Measurements from ENCODE around the gene ORC3.

Gene ORC3

GRCh38 chr6:87702589-87702945, 112.6 kb downstream of the ORC3 start (continued):
- TF ChIP-seq, protein P1, sequence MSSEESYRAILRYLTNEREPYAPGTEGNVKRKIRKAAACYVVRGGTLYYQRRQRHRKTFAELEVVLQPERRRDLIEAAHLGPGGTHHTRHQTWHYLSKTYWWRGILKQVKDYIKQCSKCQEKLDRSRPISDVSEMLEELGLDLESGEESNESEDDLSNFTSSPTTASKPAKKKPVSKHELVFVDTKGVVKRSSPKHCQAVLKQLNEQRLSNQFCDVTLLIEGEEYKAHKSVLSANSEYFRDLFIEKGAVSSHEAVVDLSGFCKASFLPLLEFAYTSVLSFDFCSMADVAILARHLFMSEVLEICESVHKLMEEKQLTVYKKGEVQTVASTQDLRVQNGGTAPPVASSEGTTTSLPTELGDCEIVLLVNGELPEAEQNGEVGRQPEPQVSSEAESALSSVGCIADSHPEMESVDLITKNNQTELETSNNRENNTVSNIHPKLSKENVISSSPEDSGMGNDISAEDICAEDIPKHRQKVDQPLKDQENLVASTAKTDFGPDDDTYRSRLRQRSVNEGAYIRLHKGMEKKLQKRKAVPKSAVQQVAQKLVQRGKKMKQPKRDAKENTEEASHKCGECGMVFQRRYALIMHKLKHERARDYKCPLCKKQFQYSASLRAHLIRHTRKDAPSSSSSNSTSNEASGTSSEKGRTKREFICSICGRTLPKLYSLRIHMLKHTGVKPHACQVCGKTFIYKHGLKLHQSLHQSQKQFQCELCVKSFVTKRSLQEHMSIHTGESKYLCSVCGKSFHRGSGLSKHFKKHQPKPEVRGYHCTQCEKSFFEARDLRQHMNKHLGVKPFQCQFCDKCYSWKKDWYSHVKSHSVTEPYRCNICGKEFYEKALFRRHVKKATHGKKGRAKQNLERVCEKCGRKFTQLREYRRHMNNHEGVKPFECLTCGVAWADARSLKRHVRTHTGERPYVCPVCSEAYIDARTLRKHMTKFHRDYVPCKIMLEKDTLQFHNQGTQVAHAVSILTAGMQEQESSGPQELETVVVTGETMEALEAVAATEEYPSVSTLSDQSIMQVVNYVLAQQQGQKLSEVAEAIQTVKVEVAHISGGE (tag by site-specific recombination; conservative IDR thresholded peaks at IDR 0.05; ENCODE audit: low read depth): no peak
- TF ChIP-seq TRIM28 (IDR thresholded peaks at IDR 0.05; ENCODE audit: borderline replicate concordance, low read length): peak; percentile 71; the same call in 1 of the 2 replicates
- TF ChIP-seq ZNF544 (tag by site-specific recombination; IDR thresholded peaks at IDR 0.05): no peak
- TF ChIP-seq ZNF24 (tag by site-specific recombination; IDR thresholded peaks at IDR 0.05): peak; percentile 51; the same call in 1 of the 2 replicates
- TF ChIP-seq ZNF792 (tag by site-specific recombination; IDR thresholded peaks at IDR 0.05): no peak
- peak; percentile 8 for TF ChIP-seq ZNF660 (tag by site-specific recombination; IDR thresholded peaks at IDR 0.05)
- TF ChIP-seq KLF8 (tag by site-specific recombination; IDR thresholded peaks at IDR 0.05): no peak
- TF ChIP-seq, protein P2, sequence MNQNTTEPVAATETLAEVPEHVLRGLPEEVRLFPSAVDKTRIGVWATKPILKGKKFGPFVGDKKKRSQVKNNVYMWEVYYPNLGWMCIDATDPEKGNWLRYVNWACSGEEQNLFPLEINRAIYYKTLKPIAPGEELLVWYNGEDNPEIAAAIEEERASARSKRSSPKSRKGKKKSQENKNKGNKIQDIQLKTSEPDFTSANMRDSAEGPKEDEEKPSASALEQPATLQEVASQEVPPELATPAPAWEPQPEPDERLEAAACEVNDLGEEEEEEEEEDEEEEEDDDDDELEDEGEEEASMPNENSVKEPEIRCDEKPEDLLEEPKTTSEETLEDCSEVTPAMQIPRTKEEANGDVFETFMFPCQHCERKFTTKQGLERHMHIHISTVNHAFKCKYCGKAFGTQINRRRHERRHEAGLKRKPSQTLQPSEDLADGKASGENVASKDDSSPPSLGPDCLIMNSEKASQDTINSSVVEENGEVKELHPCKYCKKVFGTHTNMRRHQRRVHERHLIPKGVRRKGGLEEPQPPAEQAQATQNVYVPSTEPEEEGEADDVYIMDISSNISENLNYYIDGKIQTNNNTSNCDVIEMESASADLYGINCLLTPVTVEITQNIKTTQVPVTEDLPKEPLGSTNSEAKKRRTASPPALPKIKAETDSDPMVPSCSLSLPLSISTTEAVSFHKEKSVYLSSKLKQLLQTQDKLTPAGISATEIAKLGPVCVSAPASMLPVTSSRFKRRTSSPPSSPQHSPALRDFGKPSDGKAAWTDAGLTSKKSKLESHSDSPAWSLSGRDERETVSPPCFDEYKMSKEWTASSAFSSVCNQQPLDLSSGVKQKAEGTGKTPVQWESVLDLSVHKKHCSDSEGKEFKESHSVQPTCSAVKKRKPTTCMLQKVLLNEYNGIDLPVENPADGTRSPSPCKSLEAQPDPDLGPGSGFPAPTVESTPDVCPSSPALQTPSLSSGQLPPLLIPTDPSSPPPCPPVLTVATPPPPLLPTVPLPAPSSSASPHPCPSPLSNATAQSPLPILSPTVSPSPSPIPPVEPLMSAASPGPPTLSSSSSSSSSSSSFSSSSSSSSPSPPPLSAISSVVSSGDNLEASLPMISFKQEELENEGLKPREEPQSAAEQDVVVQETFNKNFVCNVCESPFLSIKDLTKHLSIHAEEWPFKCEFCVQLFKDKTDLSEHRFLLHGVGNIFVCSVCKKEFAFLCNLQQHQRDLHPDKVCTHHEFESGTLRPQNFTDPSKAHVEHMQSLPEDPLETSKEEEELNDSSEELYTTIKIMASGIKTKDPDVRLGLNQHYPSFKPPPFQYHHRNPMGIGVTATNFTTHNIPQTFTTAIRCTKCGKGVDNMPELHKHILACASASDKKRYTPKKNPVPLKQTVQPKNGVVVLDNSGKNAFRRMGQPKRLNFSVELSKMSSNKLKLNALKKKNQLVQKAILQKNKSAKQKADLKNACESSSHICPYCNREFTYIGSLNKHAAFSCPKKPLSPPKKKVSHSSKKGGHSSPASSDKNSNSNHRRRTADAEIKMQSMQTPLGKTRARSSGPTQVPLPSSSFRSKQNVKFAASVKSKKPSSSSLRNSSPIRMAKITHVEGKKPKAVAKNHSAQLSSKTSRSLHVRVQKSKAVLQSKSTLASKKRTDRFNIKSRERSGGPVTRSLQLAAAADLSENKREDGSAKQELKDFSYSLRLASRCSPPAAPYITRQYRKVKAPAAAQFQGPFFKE (tag by site-specific recombination; IDR thresholded peaks at IDR 0.05; ENCODE audit: borderline replicate concordance): no peak
- no peak for TF ChIP-seq ZNF391 (tag by site-specific recombination; IDR thresholded peaks at IDR 0.05; ENCODE audit: borderline replicate concordance, low read depth)
- TF ChIP-seq ZNF184 (tag by site-specific recombination; IDR thresholded peaks at IDR 0.05): no peak
- no peak for TF ChIP-seq SP3 (tag by site-specific recombination; IDR thresholded peaks at IDR 0.05)
- TF ChIP-seq, protein P3, sequence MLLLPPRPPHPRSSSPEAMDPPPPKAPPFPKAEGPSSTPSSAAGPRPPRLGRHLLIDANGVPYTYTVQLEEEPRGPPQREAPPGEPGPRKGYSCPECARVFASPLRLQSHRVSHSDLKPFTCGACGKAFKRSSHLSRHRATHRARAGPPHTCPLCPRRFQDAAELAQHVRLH (tag by site-specific recombination; IDR thresholded peaks at IDR 0.05): no peak; the same call in 1 of the 2 replicates
- TF ChIP-seq, protein P4, sequence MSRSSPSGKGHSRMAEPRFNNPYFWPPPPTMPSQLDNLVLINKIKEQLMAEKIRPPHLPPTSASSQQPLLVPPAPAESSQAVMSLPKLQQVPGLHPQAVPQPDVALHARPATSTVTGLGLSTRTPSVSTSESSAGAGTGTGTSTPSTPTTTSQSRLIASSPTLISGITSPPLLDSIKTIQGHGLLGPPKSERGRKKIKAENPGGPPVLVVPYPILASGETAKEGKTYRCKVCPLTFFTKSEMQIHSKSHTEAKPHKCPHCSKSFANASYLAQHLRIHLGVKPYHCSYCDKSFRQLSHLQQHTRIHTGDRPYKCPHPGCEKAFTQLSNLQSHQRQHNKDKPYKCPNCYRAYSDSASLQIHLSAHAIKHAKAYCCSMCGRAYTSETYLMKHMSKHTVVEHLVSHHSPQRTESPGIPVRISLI (tag by site-specific recombination; IDR thresholded peaks at IDR 0.05): no peak; the same call in 1 of the 2 replicates
- no peak for TF ChIP-seq ZNF514 (tag by site-specific recombination; IDR thresholded peaks at IDR 0.05)
- peak; percentile 47; the same call in 1 of the 2 replicates for TF ChIP-seq ZNF10 (tag by site-specific recombination; IDR thresholded peaks at IDR 0.05)
- no peak for TF ChIP-seq ZNF146 (tag by site-specific recombination; IDR thresholded peaks at IDR 0.05)
- peak; percentile 56; the same call in 1 of the 2 replicates for TF ChIP-seq IKZF3 (tag by site-specific recombination; IDR thresholded peaks at IDR 0.05)
- TF ChIP-seq BCL6B (tag by site-specific recombination; IDR thresholded peaks at IDR 0.05): no peak
- no peak for TF ChIP-seq ZNF292 (tag by site-specific recombination; IDR thresholded peaks at IDR 0.05; ENCODE audit: borderline replicate concordance, low read depth)
- TF ChIP-seq INSM2 (tag by site-specific recombination; IDR thresholded peaks at IDR 0.05): no peak
- TF ChIP-seq, protein P5, sequence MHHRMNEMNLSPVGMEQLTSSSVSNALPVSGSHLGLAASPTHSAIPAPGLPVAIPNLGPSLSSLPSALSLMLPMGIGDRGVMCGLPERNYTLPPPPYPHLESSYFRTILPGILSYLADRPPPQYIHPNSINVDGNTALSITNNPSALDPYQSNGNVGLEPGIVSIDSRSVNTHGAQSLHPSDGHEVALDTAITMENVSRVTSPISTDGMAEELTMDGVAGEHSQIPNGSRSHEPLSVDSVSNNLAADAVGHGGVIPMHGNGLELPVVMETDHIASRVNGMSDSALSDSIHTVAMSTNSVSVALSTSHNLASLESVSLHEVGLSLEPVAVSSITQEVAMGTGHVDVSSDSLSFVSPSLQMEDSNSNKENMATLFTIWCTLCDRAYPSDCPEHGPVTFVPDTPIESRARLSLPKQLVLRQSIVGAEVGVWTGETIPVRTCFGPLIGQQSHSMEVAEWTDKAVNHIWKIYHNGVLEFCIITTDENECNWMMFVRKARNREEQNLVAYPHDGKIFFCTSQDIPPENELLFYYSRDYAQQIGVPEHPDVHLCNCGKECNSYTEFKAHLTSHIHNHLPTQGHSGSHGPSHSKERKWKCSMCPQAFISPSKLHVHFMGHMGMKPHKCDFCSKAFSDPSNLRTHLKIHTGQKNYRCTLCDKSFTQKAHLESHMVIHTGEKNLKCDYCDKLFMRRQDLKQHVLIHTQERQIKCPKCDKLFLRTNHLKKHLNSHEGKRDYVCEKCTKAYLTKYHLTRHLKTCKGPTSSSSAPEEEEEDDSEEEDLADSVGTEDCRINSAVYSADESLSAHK (tag by site-specific recombination; IDR thresholded peaks at IDR 0.05): no peak
- TF ChIP-seq, protein P6, sequence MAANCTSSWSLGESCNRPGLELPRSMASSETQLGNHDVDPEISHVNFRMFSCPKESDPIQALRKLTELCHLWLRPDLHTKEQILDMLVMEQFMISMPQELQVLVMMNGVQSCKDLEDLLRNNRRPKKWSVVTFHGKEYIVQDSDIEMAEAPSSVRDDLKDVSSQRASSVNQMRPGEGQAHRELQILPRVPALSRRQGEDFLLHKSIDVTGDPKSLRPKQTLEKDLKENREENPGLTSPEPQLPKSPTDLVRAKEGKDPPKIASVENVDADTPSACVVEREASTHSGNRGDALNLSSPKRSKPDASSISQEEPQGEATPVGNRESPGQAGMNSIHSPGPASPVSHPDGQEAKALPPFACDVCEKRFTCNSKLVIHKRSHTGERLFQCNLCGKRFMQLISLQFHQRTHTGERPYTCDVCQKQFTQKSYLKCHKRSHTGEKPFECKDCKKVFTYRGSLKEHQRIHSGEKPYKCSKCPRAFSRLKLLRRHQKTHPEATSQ (tag by site-specific recombination; IDR thresholded peaks at IDR 0.05): no peak
